Measurements from ENCODE around the gene SHROOM3.

- no peak for TF ChIP-seq EP300 (IDR thresholded peaks at IDR 0.05)
- no peak for TF ChIP-seq POLR2AphosphoS5 (IDR thresholded peaks at IDR 0.05)
- TF ChIP-seq CTCF (IDR thresholded peaks at IDR 0.05): no peak
Observed at GRCh38 chr4:76745240-76745639, 310.2 kb downstream of the SHROOM3 start.

Data from stomach (tissue), 4 donors.